Mammary epithelial cell (primary cell): ENCODE data around the gene SLC25A34.

ENCODE experiments used
- CTCF ChIP-seq, 2 donors: IDR thresholded peaks in 1 of 2; conservative IDR thresholded peaks in 1 of 2; 2 replicates each; pipeline ENCODE4 v1.5.1; 2011 to 2012; ENCODE audit warnings: inconsistent platforms in 2 of 2, low read length in 2 of 2, mild to moderate bottlenecking in 2 of 2, control low read depth in 1 of 2, low read depth in 1 of 2; ENCODE audit not compliant: insufficient read depth in 1 of 2; ENCODE audit errors: extremely low read depth in 1 of 2
- EZH2 ChIP-seq: IDR thresholded peaks from 2 replicates; pipeline ENCODE4 v1.6.1; 2012; ENCODE audit warnings: low read length, inconsistent platforms, borderline replicate concordance

- TF ChIP-seq CTCF (conservative IDR thresholded peaks at IDR 0.05 in 1 of 2, IDR thresholded peaks at IDR 0.05 in 1 of 2; ENCODE audit: extremely low read depth in 1 of 2, insufficient read depth in 1 of 2, low read depth in 1 of 2, low read length in 2 of 2) (no peak), EZH2 (no peak)
Observed at GRCh38 chr1:15693371-15693770, 42.7 kb upstream of the SLC25A34 start.
